ENCODE results near the gene CMPK1.

DNA sequence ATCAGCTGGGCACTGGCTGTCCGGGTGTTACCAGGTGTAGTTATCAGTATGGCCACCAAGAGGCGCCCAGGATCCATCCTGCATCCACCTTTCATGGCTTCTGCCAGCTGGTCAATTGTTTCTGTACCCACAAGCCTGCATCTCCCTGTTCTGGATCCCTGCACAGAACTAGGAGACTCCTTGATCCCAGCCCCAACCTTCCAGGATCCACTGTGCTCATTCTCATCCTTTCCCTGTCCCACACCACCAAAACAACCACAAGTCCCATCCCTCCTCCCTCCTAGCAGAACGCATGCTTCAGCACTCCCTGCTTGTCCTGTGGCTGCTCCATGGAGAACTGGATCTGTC lies 55.3 kb downstream of the CMPK1 start:
- TF ChIP-seq, protein P1, sequence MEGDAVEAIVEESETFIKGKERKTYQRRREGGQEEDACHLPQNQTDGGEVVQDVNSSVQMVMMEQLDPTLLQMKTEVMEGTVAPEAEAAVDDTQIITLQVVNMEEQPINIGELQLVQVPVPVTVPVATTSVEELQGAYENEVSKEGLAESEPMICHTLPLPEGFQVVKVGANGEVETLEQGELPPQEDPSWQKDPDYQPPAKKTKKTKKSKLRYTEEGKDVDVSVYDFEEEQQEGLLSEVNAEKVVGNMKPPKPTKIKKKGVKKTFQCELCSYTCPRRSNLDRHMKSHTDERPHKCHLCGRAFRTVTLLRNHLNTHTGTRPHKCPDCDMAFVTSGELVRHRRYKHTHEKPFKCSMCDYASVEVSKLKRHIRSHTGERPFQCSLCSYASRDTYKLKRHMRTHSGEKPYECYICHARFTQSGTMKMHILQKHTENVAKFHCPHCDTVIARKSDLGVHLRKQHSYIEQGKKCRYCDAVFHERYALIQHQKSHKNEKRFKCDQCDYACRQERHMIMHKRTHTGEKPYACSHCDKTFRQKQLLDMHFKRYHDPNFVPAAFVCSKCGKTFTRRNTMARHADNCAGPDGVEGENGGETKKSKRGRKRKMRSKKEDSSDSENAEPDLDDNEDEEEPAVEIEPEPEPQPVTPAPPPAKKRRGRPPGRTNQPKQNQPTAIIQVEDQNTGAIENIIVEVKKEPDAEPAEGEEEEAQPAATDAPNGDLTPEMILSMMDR (optimal IDR thresholded peaks at IDR 0.05 in 1 of 3, IDR thresholded peaks at IDR 0.05 in 1 of 3, conservative IDR thresholded peaks at IDR 0.05 in 1 of 3; ENCODE audit: extremely low read depth in 1 of 3, insufficient read depth in 2 of 3, low read length in 3 of 3) = peak; percentile 90 to 91 (median 90)
- peak; percentile 56 for TF ChIP-seq EZH2 (IDR thresholded peaks at IDR 0.05; ENCODE audit: low read length)
